Measurements from ENCODE around the gene WDR89.

WDR89 gene

DNA sequence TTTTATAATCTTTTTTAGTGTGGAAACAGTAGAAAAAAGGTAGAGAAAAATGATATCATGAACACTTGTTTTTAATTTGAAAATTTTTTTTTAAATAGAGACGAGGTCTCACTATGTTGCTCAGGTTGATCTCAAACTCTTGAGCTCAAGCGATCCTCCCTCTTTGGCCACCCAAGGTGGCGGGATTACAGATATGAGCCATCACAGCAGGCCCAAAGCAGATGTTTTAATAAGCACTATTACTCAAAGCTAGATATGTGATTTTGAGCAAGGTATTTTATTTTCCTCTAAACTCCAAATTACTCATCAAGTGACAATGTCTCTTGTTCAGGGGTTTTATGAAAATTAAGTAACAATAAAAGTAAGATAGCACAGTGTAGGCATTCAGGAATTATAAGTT, 10.7 kb upstream of the WDR89 start:
- in situ Hi-C loops (cut with HindIII; ENCODE audit: low pct_ligation_motif_present, low sequenced_read_pairs) = no loop called here
- TF ChIP-seq, protein P1, sequence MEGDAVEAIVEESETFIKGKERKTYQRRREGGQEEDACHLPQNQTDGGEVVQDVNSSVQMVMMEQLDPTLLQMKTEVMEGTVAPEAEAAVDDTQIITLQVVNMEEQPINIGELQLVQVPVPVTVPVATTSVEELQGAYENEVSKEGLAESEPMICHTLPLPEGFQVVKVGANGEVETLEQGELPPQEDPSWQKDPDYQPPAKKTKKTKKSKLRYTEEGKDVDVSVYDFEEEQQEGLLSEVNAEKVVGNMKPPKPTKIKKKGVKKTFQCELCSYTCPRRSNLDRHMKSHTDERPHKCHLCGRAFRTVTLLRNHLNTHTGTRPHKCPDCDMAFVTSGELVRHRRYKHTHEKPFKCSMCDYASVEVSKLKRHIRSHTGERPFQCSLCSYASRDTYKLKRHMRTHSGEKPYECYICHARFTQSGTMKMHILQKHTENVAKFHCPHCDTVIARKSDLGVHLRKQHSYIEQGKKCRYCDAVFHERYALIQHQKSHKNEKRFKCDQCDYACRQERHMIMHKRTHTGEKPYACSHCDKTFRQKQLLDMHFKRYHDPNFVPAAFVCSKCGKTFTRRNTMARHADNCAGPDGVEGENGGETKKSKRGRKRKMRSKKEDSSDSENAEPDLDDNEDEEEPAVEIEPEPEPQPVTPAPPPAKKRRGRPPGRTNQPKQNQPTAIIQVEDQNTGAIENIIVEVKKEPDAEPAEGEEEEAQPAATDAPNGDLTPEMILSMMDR (IDR thresholded peaks at IDR 0.05; ENCODE audit: low read depth, low read length, missing control alignments) = no peak
- DNase-seq = no peak
- no peaks in the 10 kb centered on the region for H3K36me3 ChIP-seq (replicated peaks)
- no peak overlapping the region for H3K27ac ChIP-seq
- no peak overlapping the region for H3K4me3 ChIP-seq (ENCODE audit: low read depth, low read length)
- H3K27me3 ChIP-seq (replicated peaks) = no peaks in the 10 kb centered on the region

DNA sequence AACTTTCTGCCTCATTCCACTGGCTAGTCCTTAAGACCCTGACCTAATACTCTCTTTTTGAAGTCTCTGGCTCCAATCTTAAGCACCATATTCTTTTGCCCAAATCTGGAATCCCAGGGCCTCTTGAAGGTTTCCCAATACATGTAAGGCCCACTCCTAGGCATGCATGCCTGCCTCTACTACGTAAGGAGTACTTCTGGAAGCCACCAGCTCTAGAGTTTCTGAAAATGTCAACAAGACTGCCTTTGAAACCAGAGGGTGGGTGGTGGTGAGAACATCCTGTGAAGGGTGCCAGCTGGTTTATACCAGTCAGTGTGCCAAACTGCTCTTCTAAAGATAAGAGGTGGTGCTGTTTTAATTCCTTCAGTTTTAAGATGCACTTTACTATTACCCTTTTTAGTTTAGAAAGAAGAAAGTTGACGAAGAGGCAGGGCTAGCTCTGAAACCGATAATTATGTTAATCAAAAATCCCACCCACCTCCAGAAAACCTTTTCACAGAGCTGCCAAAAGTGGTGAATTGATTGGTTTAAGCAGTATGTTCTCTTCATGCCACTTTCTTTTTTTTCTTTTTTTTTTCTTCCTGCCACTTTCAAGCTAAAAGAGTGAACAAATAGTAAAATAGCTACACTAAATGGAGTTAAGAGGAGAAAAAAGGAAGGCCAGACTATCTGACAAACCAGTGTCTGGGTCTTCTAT, 8.7 kb upstream of the WDR89 start:
- Histone ChIP-seq H3K27ac (no peak overlapping the region), H3K4me3 (ENCODE audit: low read depth, low read length) (no peak overlapping the region), H3K27me3 (replicated peaks) (no peaks in the 10 kb centered on the region), H3K36me3 (replicated peaks) (no peaks in the 10 kb centered on the region)
- TF ChIP-seq, protein P1 (IDR thresholded peaks at IDR 0.05; ENCODE audit: low read depth, low read length, missing control alignments) = no peak
- DNase-seq = no peak
- in situ Hi-C loops (cut with HindIII; ENCODE audit: low pct_ligation_motif_present, low sequenced_read_pairs) = no loop called here

DNA sequence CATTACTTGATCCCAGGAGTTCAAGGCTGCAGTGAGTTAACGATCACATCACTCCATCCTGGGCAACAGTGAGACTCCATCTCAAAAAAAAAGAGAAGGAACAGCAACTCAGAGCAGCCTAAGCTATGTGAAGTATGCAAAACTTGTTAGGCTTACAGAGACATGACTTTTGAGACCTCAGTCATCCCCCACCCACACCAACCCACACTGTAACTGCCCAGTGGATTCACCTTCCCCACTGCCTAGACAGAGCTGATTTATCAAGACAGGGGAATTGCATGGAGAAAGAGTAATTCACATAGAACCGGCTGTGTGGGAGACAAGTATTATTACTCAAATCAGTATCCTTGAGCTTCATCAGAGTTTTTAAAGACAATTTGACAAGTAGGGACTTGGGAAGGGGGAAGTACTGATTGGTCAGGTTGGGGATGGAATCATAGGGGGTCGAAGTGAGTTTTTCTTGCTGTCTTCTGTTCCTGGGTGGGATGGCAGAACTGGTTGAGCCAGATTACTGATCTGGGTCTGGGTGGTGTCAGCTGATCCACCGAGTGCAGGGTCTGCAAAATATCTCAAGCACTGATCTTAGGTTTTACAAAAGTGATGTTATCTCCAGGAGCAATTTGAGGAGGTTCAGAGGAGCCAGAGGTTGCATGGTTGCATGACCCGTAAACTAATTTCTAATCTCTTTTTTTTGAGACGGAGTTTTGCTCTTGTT, 6.2 kb upstream of the WDR89 start:
- Histone ChIP-seq H3K4me3 (ENCODE audit: low read depth, low read length) (no peak overlapping the region), H3K27ac (no peak overlapping the region), H3K36me3 (replicated peaks) (no peaks in the 10 kb centered on the region), H3K27me3 (replicated peaks) (no peaks in the 10 kb centered on the region)
- in situ Hi-C loops (cut with HindIII; ENCODE audit: low pct_ligation_motif_present, low sequenced_read_pairs) = no loop called here
- DNase-seq = no peak
- TF ChIP-seq, protein P1 (IDR thresholded peaks at IDR 0.05; ENCODE audit: low read depth, low read length, missing control alignments) = no peak

DNA sequence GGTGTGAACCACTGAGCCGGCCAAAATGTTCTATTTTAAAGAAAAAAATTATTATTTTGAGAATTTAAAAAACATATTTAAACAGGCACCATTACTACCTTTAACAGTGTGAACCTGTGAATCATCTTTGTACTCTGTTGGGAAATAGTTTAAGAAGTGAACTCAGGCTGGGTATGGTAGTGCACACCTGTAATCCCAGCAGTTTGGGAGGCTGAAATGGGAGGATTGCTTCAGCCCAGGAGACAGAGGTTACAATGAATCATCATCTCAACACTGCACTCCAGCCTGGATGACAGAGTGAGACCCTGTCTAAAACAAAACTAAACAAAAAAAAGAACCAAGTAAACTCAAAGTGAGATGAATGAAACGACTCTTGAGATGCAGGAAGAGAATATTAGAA, 3.1 kb upstream of the WDR89 start:
- Histone ChIP-seq H3K27me3 (replicated peaks) (no peaks in the 10 kb centered on the region), H3K4me3 (ENCODE audit: low read depth, low read length) (no peak overlapping the region), H3K36me3 (replicated peaks) (no peaks in the 10 kb centered on the region), H3K27ac (no peak overlapping the region)
- in situ Hi-C loops (cut with HindIII; ENCODE audit: low pct_ligation_motif_present, low sequenced_read_pairs) = no loop called here
- TF ChIP-seq, protein P1 (IDR thresholded peaks at IDR 0.05; ENCODE audit: low read depth, low read length, missing control alignments) = no peak
- no peak for DNase-seq

DNA sequence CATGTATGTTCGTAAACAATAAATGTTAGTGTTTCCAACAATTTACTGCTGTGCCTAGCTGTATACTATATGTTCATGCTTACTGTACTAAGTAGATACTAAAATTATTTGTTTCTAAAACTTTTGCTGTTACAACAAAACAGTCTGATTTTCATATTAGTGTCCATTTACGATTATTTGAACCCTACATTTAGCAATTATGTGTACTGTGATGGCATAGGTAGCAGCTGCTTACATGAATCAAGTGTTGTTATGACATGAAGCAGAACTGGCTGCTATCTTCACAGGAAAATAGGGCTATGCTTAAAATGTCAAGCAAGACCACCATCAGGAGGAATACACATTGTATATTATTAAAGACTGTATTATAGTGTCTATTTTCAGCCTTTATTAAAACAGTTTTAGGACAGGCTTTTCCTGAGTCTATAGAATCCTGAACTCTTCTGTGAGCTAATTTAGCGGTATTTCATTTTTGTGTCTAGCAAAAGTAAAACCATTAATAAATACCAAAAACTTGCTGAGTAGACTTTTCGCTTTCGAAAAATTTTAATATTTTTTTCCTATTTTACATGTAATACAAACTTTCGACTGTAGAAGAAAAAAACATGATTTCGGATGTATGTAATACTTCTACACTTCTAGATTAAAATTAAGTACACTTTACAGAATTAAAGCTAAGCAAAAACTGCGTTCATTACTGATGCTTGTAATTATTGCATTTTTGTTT, 1.1 kb upstream of the WDR89 start:
- TF ChIP-seq, protein P1 (IDR thresholded peaks at IDR 0.05; ENCODE audit: low read depth, low read length, missing control alignments) = no peak
- no peak for DNase-seq
- H3K4me3 ChIP-seq (ENCODE audit: low read depth, low read length) = peak overlapping the region; percentile 77
- peak overlapping the region; percentile 89 for H3K27ac ChIP-seq
- no peaks in the 10 kb centered on the region for H3K36me3 ChIP-seq (replicated peaks)
- in situ Hi-C loops (cut with HindIII; ENCODE audit: low pct_ligation_motif_present, low sequenced_read_pairs) = no loop called here
- H3K27me3 ChIP-seq (replicated peaks) = no peaks in the 10 kb centered on the region

Measured in brain microvascular endothelial cell (primary cell).